Trophoblast cell (in vitro differentiated cells and primary cell): Measurements from ENCODE around the gene DNAJC2.
A peak's percentile ranks its signal among the peaks of the same experiment; 100 is the strongest.

Source experiments
- DNase-seq, 2 donors: peaks; one replicate each; pipeline ENCODE4 v3.0.0-alpha.2; 2016
- H2AFZ ChIP-seq: 2 replicates; pipeline ENCODE4 v1.6.1; 2013; ENCODE audit warnings: low read length, moderate library complexity, mild to moderate bottlenecking; ENCODE audit not compliant: insufficient read depth, poor library complexity
- H2AK5ac ChIP-seq: 2 replicates; pipeline ENCODE4 v1.6.1; 2013; ENCODE audit warnings: mild to moderate bottlenecking, low read length
- H2BK120ac ChIP-seq: 2 replicates; pipeline ENCODE4 v1.6.1; 2013; ENCODE audit warnings: low read length, mild to moderate bottlenecking, moderate library complexity; ENCODE audit not compliant: insufficient read depth, poor library complexity
- H2BK12ac ChIP-seq: 2 replicates; pipeline ENCODE4 v1.6.1; 2013; ENCODE audit warnings: mild to moderate bottlenecking, low read length, moderate library complexity
- H2BK5ac ChIP-seq: 2 replicates; pipeline ENCODE4 v1.6.1; 2013; ENCODE audit warnings: low read length, low read depth, moderate library complexity, mild to moderate bottlenecking; ENCODE audit not compliant: poor library complexity
- H3K14ac ChIP-seq: 2 replicates; pipeline ENCODE4 v1.6.1; 2013; ENCODE audit warnings: mild to moderate bottlenecking, low read length
- H3K18ac ChIP-seq: 2 replicates; pipeline ENCODE4 v1.6.1; 2013; ENCODE audit warnings: mild to moderate bottlenecking, low read length
- H3K23ac ChIP-seq: 2 replicates; pipeline ENCODE4 v1.6.1; 2013; ENCODE audit warnings: low read length
- H3K27ac ChIP-seq: 2 replicates; pipeline ENCODE4 v1.5.1; 2013; ENCODE audit warnings: low read depth, mild to moderate bottlenecking, inconsistent platforms, low read length, moderate library complexity
- H3K27me3 ChIP-seq: 2 replicates; pipeline ENCODE4 v1.6.1; 2013; ENCODE audit warnings: inconsistent platforms, mild to moderate bottlenecking, low read length, moderate library complexity; ENCODE audit not compliant: insufficient read depth
- H3K36me3 ChIP-seq, 2 experiments: 1 replicate in 1 of 2; 2 replicates in 1 of 2; pipeline ENCODE4 v1.6.1; 2013; ENCODE audit warnings: low read length in 2 of 2, mild to moderate bottlenecking in 2 of 2, moderate library complexity in 1 of 2; ENCODE audit not compliant: insufficient read depth in 2 of 2, control insufficient read depth in 1 of 2
- H3K4ac ChIP-seq: 2 replicates; pipeline ENCODE4 v1.6.1; 2013; ENCODE audit warnings: low read depth, mild to moderate bottlenecking, low read length, moderate library complexity
- H3K4me1 ChIP-seq, 2 experiments: 1 replicate in 1 of 2; 2 replicates in 1 of 2; pipeline ENCODE4 v1.6.1; 2013; ENCODE audit warnings: low read length in 2 of 2, mild to moderate bottlenecking in 2 of 2, moderate library complexity in 1 of 2; ENCODE audit not compliant: insufficient read depth in 2 of 2, control insufficient read depth in 1 of 2
- H3K4me2 ChIP-seq: 2 replicates; pipeline ENCODE4 v1.6.1; 2013; ENCODE audit warnings: inconsistent platforms, mild to moderate bottlenecking, low read length, moderate library complexity
- H3K4me3 ChIP-seq: 2 replicates; pipeline ENCODE4 v1.5.1; 2013; ENCODE audit warnings: mild to moderate bottlenecking, low read depth, low read length, inconsistent platforms
- H3K79me1 ChIP-seq: one replicate; pipeline ENCODE4 v1.6.1; 2013; ENCODE audit warnings: low read length
- H3K79me2 ChIP-seq: 2 replicates; pipeline ENCODE4 v1.6.1; 2013; ENCODE audit warnings: low read length, mild to moderate bottlenecking; ENCODE audit not compliant: control insufficient read depth, insufficient read depth, poor library complexity
- H3K9ac ChIP-seq: 2 replicates; pipeline ENCODE4 v1.6.1; 2013; ENCODE audit warnings: mild to moderate bottlenecking, low read length
- H3K9me3 ChIP-seq: 2 replicates; pipeline ENCODE4 v1.6.1; 2013; ENCODE audit warnings: low read depth, mild to moderate bottlenecking, control low read depth, inconsistent platforms, low read length; ENCODE audit not compliant: insufficient read depth
- H4K12ac ChIP-seq: 2 replicates; pipeline ENCODE4 v1.6.1; 2013; ENCODE audit warnings: low read depth, mild to moderate bottlenecking, low read length, moderate library complexity
- H4K8ac ChIP-seq: 2 replicates; pipeline ENCODE4 v1.6.1; 2013; ENCODE audit warnings: low read depth, mild to moderate bottlenecking, low read length, moderate library complexity
- H4K91ac ChIP-seq: one replicate; pipeline ENCODE4 v1.6.1; 2013; ENCODE audit warnings: low read depth, mild to moderate bottlenecking, low read length, moderate library complexity
- WGBS: extraction: QIAGEN DNeasy Blood & Tissue Kit; methylation state at CpG from one replicate; pipeline ENCODE4 v1.1.7; 2013; ENCODE audit warnings: missing lambda C conversion rate; ENCODE audit not compliant: insufficient read length, insufficient coverage; ENCODE audit errors: extremely low coverage; 5-methylcytosine and 5-hydroxymethylcytosine counted together

The DNAJC2 gene

DNA sequence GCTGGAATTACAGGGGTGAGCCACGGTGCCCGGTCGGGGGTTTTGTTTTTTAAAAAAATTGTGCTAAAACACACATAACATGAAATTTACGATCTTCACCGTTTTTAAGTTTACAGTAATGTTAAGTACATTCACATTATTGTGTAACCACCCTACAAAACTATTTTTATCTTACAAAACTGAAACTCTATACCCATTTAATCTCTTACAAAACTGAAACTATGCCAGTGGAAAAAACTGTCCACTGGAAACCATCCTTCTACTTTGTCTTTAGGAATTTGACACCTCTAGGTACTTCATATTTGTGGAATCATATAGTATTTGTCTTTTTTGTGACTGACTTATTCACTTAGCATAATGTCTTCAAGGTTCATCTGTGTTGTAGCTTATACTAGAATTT, 1.8 kb upstream of the DNAJC2 start:
- Histone ChIP-seq H3K36me3 (peaks cover under 1 to 2% of the 10 kb centered on the region in 2 experiments), H3K27ac (no peak overlapping the region), H3K18ac (no peak overlapping the region), H2AK5ac (no peak overlapping the region), H4K91ac (no peak overlapping the region), H3K9ac (no peak overlapping the region), H2BK5ac (no peak overlapping the region), H3K79me1 (peaks cover 9% of the 10 kb centered on the region), H3K9me3 (no peaks in the 10 kb centered on the region), H3K4me2 (no peak overlapping the region), H3K79me2 (peaks cover 12% of the 10 kb centered on the region), H3K27me3 (no peaks in the 10 kb centered on the region), H4K8ac (no peak overlapping the region), H2BK12ac (no peak overlapping the region), H3K4me1 (peaks cover 2 to 4% of the 10 kb centered on the region in 2 experiments), H4K12ac (no peak overlapping the region), H3K4ac (no peak overlapping the region), H3K23ac (no peak overlapping the region), H3K4me3 (no peak overlapping the region), H3K14ac (no peak overlapping the region), H2AFZ (no peak overlapping the region), H2BK120ac (no peak overlapping the region)
- WGBS: no CpG with 5 or more reads among the region's 5 CpGs
- no peak for DNase-seq

- Histone ChIP-seq H4K8ac (peak overlapping the region; percentile 95), H4K12ac (peak overlapping the region; percentile 92), H4K91ac (peak overlapping the region; percentile 93), H3K4ac (peak overlapping the region; percentile 95), H3K79me2 (peaks cover 12% of the 10 kb centered on the region), H3K18ac (peak overlapping the region; percentile 90), H2BK120ac (peak overlapping the region; percentile 73), H3K36me3 (peaks cover 3 to 8% of the 10 kb centered on the region in 2 experiments), H2BK5ac (peak overlapping the region; percentile 71), H3K79me1 (peaks cover 9% of the 10 kb centered on the region), H3K27ac (no peak overlapping the region), H2BK12ac (no peak overlapping the region), H3K23ac (peak overlapping the region; percentile 37), H3K4me1 (peaks cover 2% of the 10 kb centered on the region in 2 experiments), H3K4me2 (peak overlapping the region; percentile 69), H3K4me3 (peak overlapping the region; percentile 96), H2AFZ (peak overlapping the region; percentile 32), H3K9me3 (no peaks in the 10 kb centered on the region), H3K27me3 (no peaks in the 10 kb centered on the region), H2AK5ac (peak overlapping the region; percentile 42), H3K9ac (peak overlapping the region; percentile 83), H3K14ac (peak overlapping the region; percentile 96)
- peak in 1 of 2 donors; percentile 25 for DNase-seq
- WGBS: no CpG with 5 or more reads among the region's 26 CpGs
Measured at GRCh38 chr7:103343758-103344452, 662 bp downstream of the DNAJC2 start.

- Histone ChIP-seq H3K4ac (peak overlapping the region; percentile 60), H3K4me1 (no peaks in the 10 kb centered on the region), H3K14ac (no peak overlapping the region), H4K8ac (no peak overlapping the region), H3K18ac (no peak overlapping the region), H3K27me3 (no peaks in the 10 kb centered on the region), H4K91ac (no peak overlapping the region), H3K79me1 (peaks cover 9% of the 10 kb centered on the region), H2AK5ac (no peak overlapping the region), H3K79me2 (peaks cover 10% of the 10 kb centered on the region), H3K27ac (no peak overlapping the region), H3K23ac (no peak overlapping the region), H3K4me3 (no peak overlapping the region), H3K9me3 (no peaks in the 10 kb centered on the region), H3K4me2 (peak overlapping the region; percentile 69), H2BK12ac (no peak overlapping the region), H3K36me3 (peaks cover 4 to 9% of the 10 kb centered on the region in 2 experiments), H2BK5ac (no peak overlapping the region), H2AFZ (no peak overlapping the region), H3K9ac (no peak overlapping the region), H2BK120ac (no peak overlapping the region), H4K12ac (no peak overlapping the region)
- DNase-seq: no peak
Measured at GRCh38 chr7:103343332-103343731, 1.2 kb downstream of the DNAJC2 start.

DNA sequence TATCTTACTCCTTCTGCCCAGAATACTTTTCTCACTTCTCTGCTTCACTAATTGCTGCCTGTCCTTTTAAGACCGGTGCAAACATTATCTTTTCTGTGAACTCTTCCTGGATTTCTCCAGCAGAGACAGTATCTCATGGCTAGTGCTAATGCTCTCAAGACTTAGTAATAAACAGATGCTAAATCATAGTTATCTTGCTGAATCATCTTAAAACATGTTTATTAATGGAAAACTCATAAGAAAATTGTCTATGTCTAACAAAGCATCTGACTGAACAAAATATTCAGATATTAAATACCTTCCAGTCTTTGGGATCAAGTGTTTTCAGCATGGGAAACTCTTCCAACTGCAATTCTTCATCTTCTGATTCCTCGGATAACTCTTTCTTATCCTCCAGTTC, 3.1 kb downstream of the DNAJC2 start:
- Histone ChIP-seq H3K79me2 (peaks cover 7% of the 10 kb centered on the region), H2BK5ac (no peak overlapping the region), H2AFZ (no peak overlapping the region), H2BK120ac (no peak overlapping the region), H3K36me3 (peaks cover 8 to 20% of the 10 kb centered on the region in 2 experiments), H3K18ac (no peak overlapping the region), H3K4ac (no peak overlapping the region), H4K91ac (no peak overlapping the region), H3K27me3 (no peaks in the 10 kb centered on the region), H3K9ac (no peak overlapping the region), H2AK5ac (no peak overlapping the region), H3K4me1 (no peaks in the 10 kb centered on the region), H3K23ac (no peak overlapping the region), H3K79me1 (peaks cover 6% of the 10 kb centered on the region), H3K9me3 (no peaks in the 10 kb centered on the region), H4K8ac (no peak overlapping the region), H3K27ac (no peak overlapping the region), H3K14ac (no peak overlapping the region), H4K12ac (no peak overlapping the region), H2BK12ac (no peak overlapping the region), H3K4me2 (no peak overlapping the region), H3K4me3 (no peak overlapping the region)
- no CpG with 5 or more reads among the region's 2 CpGs for WGBS
- no peak for DNase-seq
